SK-N-SH treated with all-trans-retinoic acid at 6 μM for 48 hours (cell line): Measurements from ENCODE around the gene BPIFB1.

Experiments
- CSDC2 ChIP-seq: fragments of 250-450 bp; sonication (Bioruptor Pico); IDR thresholded peaks from 2 replicates; pipeline ENCODE4 v1.5.0; 2020; ENCODE audit warnings: mild to moderate bottlenecking, moderate library complexity
- CSRNP3 ChIP-seq: fragments of 250-450 bp; sonication (Bioruptor Pico); IDR thresholded peaks from 2 replicates; pipeline ENCODE4 v1.5.1; 2021; ENCODE audit warnings: mild to moderate bottlenecking, moderate library complexity
- ESRRG ChIP-seq: fragments of 250-450 bp; sonication (Bioruptor Pico); IDR thresholded peaks from 2 replicates; pipeline ENCODE4 v1.6.1; 2021; ENCODE audit warnings: mild to moderate bottlenecking
- ISL1 ChIP-seq: fragments of 250-450 bp; sonication (Bioruptor Pico); IDR thresholded peaks from 2 replicates; pipeline ENCODE4 v2.1.2; 2022; ENCODE audit warnings: mild to moderate bottlenecking, moderate library complexity
- PATZ1 ChIP-seq: fragments of 250-450 bp; sonication (Bioruptor Pico); IDR thresholded peaks from 2 replicates; pipeline ENCODE4 v1.8.0; 2020; ENCODE audit warnings: mild to moderate bottlenecking, moderate library complexity, borderline replicate concordance
- ZC3H10 ChIP-seq: fragments of 250-450 bp; sonication (Bioruptor Pico); IDR thresholded peaks from 2 replicates; pipeline ENCODE4 v1.5.1; 2021; ENCODE audit warnings: mild to moderate bottlenecking, moderate library complexity
- TF ChIP-seq, protein P1 (sequence below): fragments of 250-450 bp; sonication (Bioruptor Pico); IDR thresholded peaks from 2 replicates; pipeline ENCODE4 v1.8.0; 2021; ENCODE audit warnings: low read depth, mild to moderate bottlenecking, moderate library complexity, borderline replicate concordance

- TF ChIP-seq PATZ1 (CRISPR knock-in tag) = no peak
- no peak for TF ChIP-seq CSRNP3 (CRISPR knock-in tag)
- no peak for TF ChIP-seq ISL1
- no peak for TF ChIP-seq ESRRG
- TF ChIP-seq, protein P1, sequence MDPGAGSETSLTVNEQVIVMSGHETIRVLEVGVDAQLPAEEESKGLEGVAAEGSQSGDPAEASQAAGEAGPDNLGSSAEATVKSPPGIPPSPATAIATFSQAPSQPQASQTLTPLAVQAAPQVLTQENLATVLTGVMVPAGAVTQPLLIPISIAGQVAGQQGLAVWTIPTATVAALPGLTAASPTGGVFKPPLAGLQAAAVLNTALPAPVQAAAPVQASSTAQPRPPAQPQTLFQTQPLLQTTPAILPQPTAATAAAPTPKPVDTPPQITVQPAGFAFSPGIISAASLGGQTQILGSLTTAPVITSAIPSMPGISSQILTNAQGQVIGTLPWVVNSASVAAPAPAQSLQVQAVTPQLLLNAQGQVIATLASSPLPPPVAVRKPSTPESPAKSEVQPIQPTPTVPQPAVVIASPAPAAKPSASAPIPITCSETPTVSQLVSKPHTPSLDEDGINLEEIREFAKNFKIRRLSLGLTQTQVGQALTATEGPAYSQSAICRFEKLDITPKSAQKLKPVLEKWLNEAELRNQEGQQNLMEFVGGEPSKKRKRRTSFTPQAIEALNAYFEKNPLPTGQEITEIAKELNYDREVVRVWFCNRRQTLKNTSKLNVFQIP (CRISPR knock-in tag) = no peak
- TF ChIP-seq CSDC2 (CRISPR knock-in tag) = no peak
- TF ChIP-seq ZC3H10 (CRISPR knock-in tag) = no peak
Observed at GRCh38 chr20:33261465-33261864, 21.5 kb upstream of the BPIFB1 start.
